Mucosa of rectum (tissue), 2 donors: Measurements from ENCODE around the gene SSBP1.

ENCODE experiments used
- H3K27ac ChIP-seq, 2 donors: one replicate each; pipeline ENCODE4 v1.7.0; 2013; ENCODE audit warnings: inconsistent platforms in 2 of 2, low read depth in 2 of 2, low read length in 2 of 2
- H3K27me3 ChIP-seq, 2 donors: one replicate each; pipeline ENCODE4 v1.7.0; 2013; ENCODE audit warnings: low read length in 2 of 2; ENCODE audit not compliant: control insufficient read depth in 2 of 2, insufficient read depth in 2 of 2
- H3K36me3 ChIP-seq, 2 donors: one replicate each; pipeline ENCODE4 v1.7.0; 2013; ENCODE audit warnings: low read length in 2 of 2; ENCODE audit not compliant: control insufficient read depth in 2 of 2, insufficient read depth in 2 of 2
- H3K4me1 ChIP-seq, 2 donors: one replicate each; pipeline ENCODE4 v1.7.0; 2013; ENCODE audit warnings: low read length in 2 of 2, mild to moderate bottlenecking in 1 of 2; ENCODE audit not compliant: control insufficient read depth in 2 of 2, insufficient read depth in 2 of 2
- H3K4me3 ChIP-seq, 2 donors: one replicate each; pipeline ENCODE4 v1.7.0; 2013; ENCODE audit warnings: low read length in 2 of 2
- H3K9ac ChIP-seq, 2 donors: one replicate each; pipeline ENCODE4 v1.7.0; 2013; ENCODE audit warnings: low read length in 2 of 2, low read depth in 1 of 2, mild to moderate bottlenecking in 1 of 2
- H3K9me3 ChIP-seq, 2 donors: one replicate each; pipeline ENCODE4 v1.7.0; 2013; ENCODE audit warnings: low read length in 2 of 2; ENCODE audit not compliant: control insufficient read depth in 2 of 2
- donor health status: healthy.
- donor health status: Normal muscosa, but diverticular disease.

The SSBP1 gene

GRCh38 chr7:141699860-141700259 lies 38.3 kb upstream of the SSBP1 start:
- Histone ChIP-seq H3K9me3 (no peaks in the 10 kb centered on the region), H3K4me1 (peaks cover 20 to 41% of the 10 kb centered on the region in 2 donors), H3K36me3 (no peaks in the 10 kb centered on the region), H3K27ac (no peak overlapping the region), H3K9ac (no peak overlapping the region), H3K27me3 (no peaks in the 10 kb centered on the region), H3K4me3 (no peak overlapping the region)

- H3K9ac ChIP-seq: peak overlapping the region in 1 of 2 donors; percentile 33
- no peaks in the 10 kb centered on the region for H3K9me3 ChIP-seq
- H3K36me3 ChIP-seq: no peaks in the 10 kb centered on the region
- H3K4me1 ChIP-seq: peaks cover 20 to 41% of the 10 kb centered on the region in 2 donors
- peak overlapping the region in 1 of 2 donors; percentile 11 for H3K27ac ChIP-seq
- H3K4me3 ChIP-seq: peak overlapping the region; percentile 45 to 70
- H3K27me3 ChIP-seq: no peaks in the 10 kb centered on the region
These were observed 37.8 kb upstream of the SSBP1 start for GRCh38 chr7:141700296-141700847.

GRCh38 chr7:141700848-141701371 lies 37.2 kb upstream of the SSBP1 start:
- H3K27ac ChIP-seq: peak overlapping the region in 1 of 2 donors; percentile 11
- peaks cover 21 to 36% of the 10 kb centered on the region in 2 donors for H3K4me1 ChIP-seq

GRCh38 chr7:141701489-141702046 lies 36.6 kb upstream of the SSBP1 start:
- Histone ChIP-seq H3K36me3 (no peaks in the 10 kb centered on the region), H3K4me3 (peak overlapping the region; percentile 67 to 75), H3K9ac (peak overlapping the region; percentile 36 to 62), H3K27ac (peak overlapping the region; percentile 35 to 64), H3K9me3 (no peaks in the 10 kb centered on the region), H3K27me3 (no peaks in the 10 kb centered on the region), H3K4me1 (peaks cover 27 to 29% of the 10 kb centered on the region in 2 donors)

More at GRCh38 chr7:141700848-141701371, 37.2 kb upstream of the SSBP1 start:
- peak overlapping the region; percentile 45 to 70 for H3K4me3 ChIP-seq
- H3K9ac ChIP-seq: peak overlapping the region; percentile 33 to 42
- no peaks in the 10 kb centered on the region for H3K36me3 ChIP-seq
- no peaks in the 10 kb centered on the region for H3K9me3 ChIP-seq
- no peaks in the 10 kb centered on the region for H3K27me3 ChIP-seq

GRCh38 chr7:141702047-141702567 lies 36.1 kb upstream of the SSBP1 start, which contains the start of gene DENND11:
Gene DENND11 (minus strand): TSS chr7:141702166. CDS start chr7:141702153, 13 bp downstream.
- no peaks in the 10 kb centered on the region for H3K27me3 ChIP-seq
- peak within 1 kb of the TSS; percentile 71 to 74 for H3K9ac ChIP-seq
- H3K27ac ChIP-seq: peak within 1 kb of the TSS; percentile 36 to 66
- peaks cover 29% of the 10 kb centered on the region in 2 donors for H3K4me1 ChIP-seq
- H3K9me3 ChIP-seq: no peaks in the 10 kb centered on the region
- peak within 1 kb of the TSS; percentile 72 to 85 for H3K4me3 ChIP-seq
- no peaks in the 10 kb centered on the region for H3K36me3 ChIP-seq

- peak overlapping the region; percentile 10 to 85 for H3K4me3 ChIP-seq
- H3K9ac ChIP-seq: no peak overlapping the region
- no peak overlapping the region for H3K27ac ChIP-seq
- no peaks in the 10 kb centered on the region for H3K36me3 ChIP-seq
- no peaks in the 10 kb centered on the region for H3K27me3 ChIP-seq
- no peaks in the 10 kb centered on the region for H3K9me3 ChIP-seq
- peaks cover 29% of the 10 kb centered on the region in 2 donors for H3K4me1 ChIP-seq
These were observed 35.3 kb upstream of the SSBP1 start for GRCh38 chr7:141702892-141703291.

- Histone ChIP-seq H3K9ac (no peak overlapping the region), H3K27ac (no peak overlapping the region), H3K9me3 (no peaks in the 10 kb centered on the region), H3K4me3 (no peak overlapping the region), H3K36me3 (no peaks in the 10 kb centered on the region), H3K27me3 (no peaks in the 10 kb centered on the region), H3K4me1 (peaks cover 29% of the 10 kb centered on the region in 2 donors)
These were observed 34.0 kb upstream of the SSBP1 start for GRCh38 chr7:141704112-141704511.

- Histone ChIP-seq H3K4me1 (peaks cover 29% of the 10 kb centered on the region in 2 donors), H3K4me3 (no peak overlapping the region)
These were observed 33.4 kb upstream of the SSBP1 start for GRCh38 chr7:141704741-141705140.

GRCh38 chr7:141706239-141707064 lies 31.7 kb upstream of the SSBP1 start:
- Histone ChIP-seq H3K4me3 (no peak overlapping the region), H3K36me3 (no peaks in the 10 kb centered on the region), H3K4me1 (peaks cover 19 to 24% of the 10 kb centered on the region in 2 donors), H3K9ac (no peak overlapping the region), H3K27me3 (no peaks in the 10 kb centered on the region), H3K9me3 (no peaks in the 10 kb centered on the region), H3K27ac (no peak overlapping the region)

More at GRCh38 chr7:141704741-141705140, 33.4 kb upstream of the SSBP1 start:
- H3K9me3 ChIP-seq: no peaks in the 10 kb centered on the region
- no peaks in the 10 kb centered on the region for H3K27me3 ChIP-seq
- no peak overlapping the region for H3K9ac ChIP-seq
- no peak overlapping the region for H3K27ac ChIP-seq
- H3K36me3 ChIP-seq: no peaks in the 10 kb centered on the region
